Muscle of back (tissue), 13 donors: ENCODE measurements around the gene SNX10. TPM values are rescaled to one million over a fixed set of nuclear protein-coding genes. Genes with fewer than 3 reads are reported as not detected.
"Not testable (repeated sequence)": the region's sequence is repeated elsewhere in the genome, so short reads cannot be mapped to it uniquely, and the experiment has no call there.

Source experiments
- DNase-seq, 3 donors: peaks; one replicate each; pipeline versions ENCODE4 v3.0.0 to v3.0.0-alpha.2; 2013
- long read RNA-seq, 9 donors: transcript quantifications; one replicate each; lab custom pipeline, GENCODE V29; 2026
- polyA plus RNA-seq, 10 donors: library from polyadenylated mRNA; unstranded; fragments of 120-200 nt; gene quantifications; one replicate each; pipeline ENCODE4 v1.2.1, GENCODE V29; 2013; ENCODE audit not compliant: insufficient read length in 10 of 10

SNX10 gene
- 1 to 10 TPM; 1.8 to 3.0 (median 2.2) TPM for polyA plus RNA-seq
- long read RNA-seq, donor 1, partial matches to known transcripts, result 0 of 1 reads
- long read RNA-seq, donor 1, other reads (novel, unspliced or antisense), result 0 of 1 reads
- long read RNA-seq, donor 2, result 0 reads
- long read RNA-seq, donor 3, result 0 reads
- long read RNA-seq, donor 4, result 0 reads
- long read RNA-seq, donor 5, result 0 reads
- long read RNA-seq, donor 6, partial matches to known transcripts, result 0 of 1 reads
- long read RNA-seq, donor 6, other reads (novel, unspliced or antisense), result 0 of 1 reads
- long read RNA-seq, donor 7, partial matches to known transcripts, result 0 of 1 reads
- long read RNA-seq, donor 7, other reads (novel, unspliced or antisense), result 0 of 1 reads
- long read RNA-seq, donor 8, result 0 reads
- long read RNA-seq, donor 9, partial matches to known transcripts, result 0 of 1 reads
- long read RNA-seq, donor 9, other reads (novel, unspliced or antisense), result 0 of 1 reads

- peak; percentile 7 to 64 (median 48) for DNase-seq
Measured at GRCh38 chr7:26291699-26292538, at the start of gene SNX10. Gene SNX10, plus strand, starts transcription at chr7:26291862. Its CDS starts 54,581 bp downstream, at chr7:26346443.

- DNase-seq, result no peak
Measured at GRCh38 chr7:26245150-26245549, 46.5 kb upstream of the SNX10 start.

GRCh38 chr7:26250239-26250638 lies 41.4 kb upstream of the SNX10 start:
- DNase-seq, result no peak

GRCh38 chr7:26261866-26262265 lies 29.8 kb upstream of the SNX10 start:
- DNase-seq, result not testable (repeated sequence)

GRCh38 chr7:26265065-26265464 lies 26.6 kb upstream of the SNX10 start:
- no peak for DNase-seq

- DNase-seq, result no peak
Measured at GRCh38 chr7:26265499-26266075, 26.1 kb upstream of the SNX10 start.

- DNase-seq, result no peak
Measured at GRCh38 chr7:26267601-26268166, 24.0 kb upstream of the SNX10 start.

GRCh38 chr7:26275213-26275612 lies 16.4 kb upstream of the SNX10 start:
- DNase-seq, result no peak

- DNase-seq, result no peak
Measured at GRCh38 chr7:26278770-26279169, 12.9 kb upstream of the SNX10 start.

GRCh38 chr7:26279405-26279804 lies 12.3 kb upstream of the SNX10 start:
- DNase-seq, result no peak

- DNase-seq, result no peak
Measured at GRCh38 chr7:26280097-26280496, 11.6 kb upstream of the SNX10 start.

GRCh38 chr7:26280723-26281122 lies 10.9 kb upstream of the SNX10 start:
- DNase-seq, result no peak

GRCh38 chr7:26284477-26284876 lies 7.2 kb upstream of the SNX10 start:
- DNase-seq, result no peak

- no peak for DNase-seq
Measured at GRCh38 chr7:26284995-26285632, 6.5 kb upstream of the SNX10 start.

GRCh38 chr7:26286157-26286556 lies 5.5 kb upstream of the SNX10 start:
- no peak for DNase-seq

GRCh38 chr7:26288126-26288525 lies 3.5 kb upstream of the SNX10 start:
- not testable (repeated sequence) for DNase-seq

- no peak for DNase-seq
Measured at GRCh38 chr7:26291251-26291650, 411 bp upstream of the SNX10 start.

- no peak for DNase-seq
Measured at GRCh38 chr7:26292768-26293560, 1.3 kb downstream of the SNX10 start.

GRCh38 chr7:26293569-26294308 lies 2.1 kb downstream of the SNX10 start:
- peak in 1 of 3 donors; percentile 16 for DNase-seq

- no peak for DNase-seq
Measured at GRCh38 chr7:26295015-26295414, 3.4 kb downstream of the SNX10 start.
